GM12864 (cell line): ENCODE results near the gene HIVEP2.
"Not testable (repeated sequence)": the region's sequence is repeated elsewhere in the genome, so short reads cannot be mapped to it uniquely, and the experiment has no call there.

Experiments used
- DNase-seq: peaks from one replicate; pipeline ENCODE4 v3.0.0-alpha.2; 2011; ENCODE audit warnings: low read depth
- H3K4me3 ChIP-seq: 2 replicates; pipeline ENCODE4 v1.5.1; 2011; ENCODE audit warnings: mild to moderate bottlenecking, low read depth, low read length, control low read depth
- CTCF ChIP-seq: IDR thresholded peaks from 2 replicates; pipeline ENCODE4 v1.5.1; 2011; ENCODE audit warnings: low read depth, mild to moderate bottlenecking, moderate library complexity, low read length, control low read depth, inconsistent platforms; ENCODE audit errors: missing control alignments

HIVEP2 gene, protein sequence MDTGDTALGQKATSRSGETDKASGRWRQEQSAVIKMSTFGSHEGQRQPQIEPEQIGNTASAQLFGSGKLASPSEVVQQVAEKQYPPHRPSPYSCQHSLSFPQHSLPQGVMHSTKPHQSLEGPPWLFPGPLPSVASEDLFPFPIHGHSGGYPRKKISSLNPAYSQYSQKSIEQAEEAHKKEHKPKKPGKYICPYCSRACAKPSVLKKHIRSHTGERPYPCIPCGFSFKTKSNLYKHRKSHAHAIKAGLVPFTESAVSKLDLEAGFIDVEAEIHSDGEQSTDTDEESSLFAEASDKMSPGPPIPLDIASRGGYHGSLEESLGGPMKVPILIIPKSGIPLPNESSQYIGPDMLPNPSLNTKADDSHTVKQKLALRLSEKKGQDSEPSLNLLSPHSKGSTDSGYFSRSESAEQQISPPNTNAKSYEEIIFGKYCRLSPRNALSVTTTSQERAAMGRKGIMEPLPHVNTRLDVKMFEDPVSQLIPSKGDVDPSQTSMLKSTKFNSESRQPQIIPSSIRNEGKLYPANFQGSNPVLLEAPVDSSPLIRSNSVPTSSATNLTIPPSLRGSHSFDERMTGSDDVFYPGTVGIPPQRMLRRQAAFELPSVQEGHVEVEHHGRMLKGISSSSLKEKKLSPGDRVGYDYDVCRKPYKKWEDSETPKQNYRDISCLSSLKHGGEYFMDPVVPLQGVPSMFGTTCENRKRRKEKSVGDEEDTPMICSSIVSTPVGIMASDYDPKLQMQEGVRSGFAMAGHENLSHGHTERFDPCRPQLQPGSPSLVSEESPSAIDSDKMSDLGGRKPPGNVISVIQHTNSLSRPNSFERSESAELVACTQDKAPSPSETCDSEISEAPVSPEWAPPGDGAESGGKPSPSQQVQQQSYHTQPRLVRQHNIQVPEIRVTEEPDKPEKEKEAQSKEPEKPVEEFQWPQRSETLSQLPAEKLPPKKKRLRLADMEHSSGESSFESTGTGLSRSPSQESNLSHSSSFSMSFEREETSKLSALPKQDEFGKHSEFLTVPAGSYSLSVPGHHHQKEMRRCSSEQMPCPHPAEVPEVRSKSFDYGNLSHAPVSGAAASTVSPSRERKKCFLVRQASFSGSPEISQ (N-terminal part only)

GRCh38 chr6:142945049-142945445 is at the start of gene HIVEP2:
HIVEP2 (minus strand) TSS chr6:142945176; CDS start chr6:142774738, 170,438 bp downstream.
- peak; percentile 37 for DNase-seq
- peak within 1 kb of the TSS; percentile 66 for H3K4me3 ChIP-seq
- no peak for TF ChIP-seq CTCF

GRCh38 chr6:142993977-142994376 is 49.0 kb upstream of the HIVEP2 start:
- DNase-seq = no peak
- H3K4me3 ChIP-seq = no peak overlapping the region
- TF ChIP-seq CTCF = no peak

DNA sequence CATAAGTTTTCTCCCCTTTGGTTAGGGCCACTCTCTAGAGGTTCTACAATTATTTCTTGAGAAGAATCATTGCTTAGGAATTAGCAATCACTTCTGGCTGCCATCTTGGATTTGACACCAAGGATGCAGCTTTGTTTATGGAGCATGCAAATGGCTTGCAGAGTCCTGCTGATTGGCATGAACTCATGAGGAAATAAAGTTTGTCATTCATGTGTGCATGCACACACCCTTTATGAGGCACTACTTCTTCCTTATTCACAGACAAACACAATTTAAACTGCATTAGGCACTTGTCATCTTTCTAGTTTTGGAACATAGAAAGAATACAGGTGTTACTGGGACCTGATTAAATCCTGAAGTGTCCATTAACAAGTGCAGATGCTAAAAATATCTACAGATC is 42.5 kb upstream of the HIVEP2 start:
- no peak for DNase-seq
- no peak overlapping the region for H3K4me3 ChIP-seq
- TF ChIP-seq CTCF = no peak

GRCh38 chr6:142985281-142985680 is 40.3 kb upstream of the HIVEP2 start:
- H3K4me3 ChIP-seq = no peak overlapping the region
- no peak for TF ChIP-seq CTCF
- DNase-seq = no peak

DNA sequence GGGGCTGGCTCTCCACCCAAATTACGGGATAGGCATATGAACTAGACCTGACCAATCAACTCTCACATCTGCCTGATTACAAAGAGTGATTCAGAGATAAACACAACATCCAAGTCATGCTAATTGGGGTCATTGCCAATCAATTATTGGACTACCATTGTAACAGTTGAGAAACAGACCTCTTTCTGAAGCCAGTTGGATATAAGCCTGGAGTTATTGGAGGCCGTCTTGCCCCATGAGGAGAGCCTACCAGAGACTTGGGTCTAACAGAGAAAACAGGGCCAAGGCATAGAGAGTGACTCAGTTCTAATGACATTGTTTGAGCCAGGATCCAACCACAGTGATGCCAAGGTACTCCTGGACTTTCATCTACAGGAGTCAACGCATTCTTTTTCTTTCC is 39.4 kb upstream of the HIVEP2 start:
- no peak for TF ChIP-seq CTCF
- DNase-seq = no peak
- H3K4me3 ChIP-seq = no peak overlapping the region

GRCh38 chr6:142975365-142975764 is 30.4 kb upstream of the HIVEP2 start:
- H3K4me3 ChIP-seq = no peak overlapping the region
- TF ChIP-seq CTCF = no peak
- DNase-seq = no peak

GRCh38 chr6:142970941-142971340 is 26.0 kb upstream of the HIVEP2 start:
- DNase-seq, H3K4me3 ChIP-seq: not testable (repeated sequence)
